HL-60/S4 (cell line): ENCODE results near the gene CEP170B.
"Not testable (repeated sequence)": the region's sequence is repeated elsewhere in the genome, so short reads cannot be mapped to it uniquely, and the experiment has no call there.

Experiments used
- in situ Hi-C: fragments of 300-500 bp; cut with MboI; formaldehyde crosslinking; loops from 2 replicates; pipeline ENCODE4 v1.14.3; 2022; ENCODE audit warnings: low sequenced_read_pairs

CEP170B gene

GRCh38 chr14:104903990-104904389 lies 38.9 kb downstream of the CEP170B start:
- in situ Hi-C loops, result no loop called here

- in situ Hi-C loops, result not testable (repeated sequence)
Observed at GRCh38 chr14:104904650-104905578, 39.8 kb downstream of the CEP170B start.

- in situ Hi-C loops, result not testable (repeated sequence)
Observed at GRCh38 chr14:104905579-104905933, 40.5 kb downstream of the CEP170B start.

- in situ Hi-C loops, result no loop called here
Observed at GRCh38 chr14:104908303-104908702, 43.2 kb downstream of the CEP170B start.

GRCh38 chr14:104912053-104912452 lies 47.0 kb downstream of the CEP170B start:
- in situ Hi-C loops, result no loop called here

GRCh38 chr14:104913435-104913834 lies 48.4 kb downstream of the CEP170B start:
- in situ Hi-C loops, result no loop called here

- in situ Hi-C loops, result no loop called here
Observed at GRCh38 chr14:104917116-104917515, 52.0 kb downstream of the CEP170B start.

- in situ Hi-C loops, result no loop called here
Observed at GRCh38 chr14:104917993-104918392, 52.9 kb downstream of the CEP170B start.

GRCh38 chr14:104919152-104919992 lies 54.3 kb downstream of the CEP170B start:
- in situ Hi-C loops, result not testable (repeated sequence)

GRCh38 chr14:104919993-104920315 lies 54.9 kb downstream of the CEP170B start:
- in situ Hi-C loops, result no loop called here

- in situ Hi-C loops, result no loop called here
Observed at GRCh38 chr14:104923640-104924420, 58.8 kb downstream of the CEP170B start.

GRCh38 chr14:104924421-104925213 lies 59.5 kb downstream of the CEP170B start, which contains the start of gene PLD4:
Gene PLD4, plus strand, starts transcription at chr14:104924879. Its CDS starts 2,262 bp downstream, at chr14:104927141.
- in situ Hi-C loops, result no loop called here

- in situ Hi-C loops, result no loop called here
Observed at GRCh38 chr14:104925214-104925854, 60.3 kb downstream of the CEP170B start.

- in situ Hi-C loops, result no loop called here
Observed at GRCh38 chr14:104925855-104926609, 61.0 kb downstream of the CEP170B start.

- in situ Hi-C loops, result no loop called here
Observed at GRCh38 chr14:104926619-104927431, 61.8 kb downstream of the CEP170B start.

GRCh38 chr14:104927432-104927816 lies 62.4 kb downstream of the CEP170B start:
- in situ Hi-C loops, result no loop called here

GRCh38 chr14:104927901-104928300 lies 62.8 kb downstream of the CEP170B start:
- in situ Hi-C loops, result no loop called here
